ENCODE measurements around the gene FZD2.
A peak's percentile ranks its signal among the peaks of the same experiment; 100 is the strongest.
"Not testable (repeated sequence)": the region's sequence is repeated elsewhere in the genome, so short reads cannot be mapped to it uniquely, and the experiment has no call there.

The FZD2 gene

DNA sequence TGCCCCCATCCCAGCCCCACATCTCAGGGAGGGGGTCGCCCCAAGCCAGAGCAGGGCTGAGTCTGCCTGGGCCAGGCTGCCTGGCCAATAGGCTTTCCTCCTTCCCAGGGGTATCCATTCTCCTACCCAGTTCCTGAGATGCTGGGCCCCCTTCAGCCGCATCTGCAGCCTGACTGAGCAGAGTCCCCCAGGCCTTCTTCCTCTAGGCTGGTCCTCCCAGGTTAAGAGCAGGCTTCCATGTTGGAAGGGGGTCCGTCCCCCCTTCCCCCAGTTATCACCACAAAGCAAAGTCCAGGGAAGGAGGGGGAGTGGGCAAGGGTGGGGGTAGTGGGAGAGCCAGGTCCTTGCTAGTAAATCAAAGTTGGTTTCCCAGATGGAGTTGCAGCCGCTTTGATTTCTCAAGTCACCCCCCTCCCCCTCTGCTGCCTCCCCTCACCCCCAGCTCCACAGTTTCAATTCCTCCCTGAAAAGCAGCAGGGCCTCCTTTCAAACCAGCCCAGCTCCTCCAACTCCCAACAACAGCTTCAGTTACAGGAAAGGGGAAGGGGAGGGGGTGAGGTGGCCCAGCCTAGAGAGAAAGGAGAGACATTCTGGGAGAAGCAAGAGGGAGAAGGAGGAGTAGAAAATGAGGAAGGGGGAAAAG, 9.5 kb upstream of the FZD2 start:
- DNase-seq, result no peak

DNA sequence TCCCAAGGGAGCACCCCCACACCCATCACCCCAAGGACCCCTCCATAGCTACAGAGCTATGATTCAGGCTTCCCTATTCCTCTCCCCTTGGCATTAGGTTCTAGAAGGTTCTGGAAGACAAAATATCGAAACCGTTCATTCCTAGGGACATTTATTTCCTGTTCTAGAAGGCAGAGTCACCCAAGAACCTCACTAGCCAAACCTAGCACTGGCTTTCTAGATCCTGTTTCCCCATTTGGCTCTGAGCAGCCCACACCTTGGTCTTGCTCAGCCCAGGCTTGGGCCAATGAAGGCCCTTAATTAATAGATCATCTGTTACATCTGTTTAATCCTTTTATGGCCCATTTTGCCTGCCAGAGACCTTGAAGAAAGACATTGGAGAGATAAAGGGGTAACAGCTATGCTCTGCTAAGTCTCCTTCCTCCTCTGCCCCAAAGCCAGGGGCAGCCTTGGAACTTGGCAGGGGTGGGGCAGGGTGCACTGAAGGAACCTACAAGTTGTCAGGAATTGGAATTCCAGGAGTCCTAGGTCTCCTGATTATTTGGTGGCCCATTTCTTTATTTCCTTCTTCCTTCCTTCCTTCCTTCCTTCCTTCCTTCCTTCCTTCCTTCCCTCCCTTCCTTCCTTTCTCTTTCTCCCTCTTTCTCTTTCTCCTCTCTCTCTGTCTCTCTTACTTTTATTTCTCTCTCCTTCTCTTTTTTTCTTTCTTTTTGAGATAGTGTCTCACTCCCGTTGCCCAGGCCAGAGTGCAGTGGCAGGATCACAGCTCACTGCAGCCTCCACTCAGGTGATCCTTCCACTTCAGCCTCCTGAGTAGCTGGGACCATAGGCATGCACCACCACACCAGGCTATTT, 8.7 kb upstream of the FZD2 start:
- no peak for DNase-seq

DNA sequence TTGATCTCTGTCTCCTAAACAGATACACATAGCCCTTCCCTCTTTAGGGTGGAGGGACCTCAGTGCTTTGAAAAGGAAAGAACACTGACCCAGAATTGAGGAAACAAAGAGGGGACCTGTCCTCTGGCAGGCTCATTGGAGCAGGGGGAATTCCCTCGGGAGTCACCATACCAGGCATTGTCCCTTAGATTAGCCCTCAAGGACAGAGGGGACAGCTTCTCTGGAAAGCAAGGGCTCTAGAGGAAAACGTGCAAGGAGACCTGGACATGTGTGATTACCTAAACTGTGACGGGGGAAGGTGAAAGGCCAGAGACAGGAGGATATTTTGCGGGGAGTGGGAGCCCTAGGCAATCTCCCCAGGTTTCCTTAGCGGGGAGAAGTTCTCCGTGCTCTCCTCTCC, 7.6 kb upstream of the FZD2 start:
- no peak for DNase-seq

DNA sequence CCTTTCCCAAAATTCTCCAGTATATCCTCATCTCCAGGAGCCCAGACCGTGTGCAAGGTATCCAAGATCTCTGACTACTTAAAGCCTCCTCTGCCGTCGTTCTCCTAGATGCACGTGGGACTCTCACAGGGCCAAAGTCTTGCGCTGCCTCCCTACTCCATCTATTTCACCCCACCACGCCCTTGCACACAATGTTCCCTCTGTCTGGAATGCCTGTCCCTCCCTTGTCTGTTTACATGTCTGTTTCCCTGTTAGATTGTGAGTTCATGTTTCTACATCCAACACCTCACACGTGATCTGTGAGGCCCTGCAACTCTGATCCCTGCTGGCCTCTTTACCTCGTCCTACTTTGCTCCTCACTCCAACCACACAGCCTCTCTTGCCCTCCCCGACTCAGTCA, 4.9 kb upstream of the FZD2 start:
- DNase-seq, result no peak

DNA sequence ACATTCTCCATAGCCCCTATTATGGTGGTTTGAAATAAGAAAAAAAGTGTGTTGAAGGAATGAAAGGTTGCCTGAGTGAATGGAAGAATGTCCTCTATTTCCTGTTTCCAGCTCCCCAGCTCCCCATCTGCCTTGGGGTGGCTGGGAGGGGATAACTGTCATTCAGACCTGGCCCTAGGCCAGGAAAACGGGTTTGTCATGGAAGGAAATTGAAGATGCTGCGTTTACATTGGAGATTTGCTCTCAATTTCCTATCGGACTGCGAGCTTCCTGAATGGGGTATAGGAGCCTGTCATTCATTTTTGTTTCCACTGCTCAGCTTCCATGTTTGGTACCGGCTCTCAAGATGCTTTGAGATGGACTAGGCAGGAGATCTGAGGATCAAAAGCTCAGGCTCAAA, 2.2 kb upstream of the FZD2 start:
- no peak for DNase-seq

DNA sequence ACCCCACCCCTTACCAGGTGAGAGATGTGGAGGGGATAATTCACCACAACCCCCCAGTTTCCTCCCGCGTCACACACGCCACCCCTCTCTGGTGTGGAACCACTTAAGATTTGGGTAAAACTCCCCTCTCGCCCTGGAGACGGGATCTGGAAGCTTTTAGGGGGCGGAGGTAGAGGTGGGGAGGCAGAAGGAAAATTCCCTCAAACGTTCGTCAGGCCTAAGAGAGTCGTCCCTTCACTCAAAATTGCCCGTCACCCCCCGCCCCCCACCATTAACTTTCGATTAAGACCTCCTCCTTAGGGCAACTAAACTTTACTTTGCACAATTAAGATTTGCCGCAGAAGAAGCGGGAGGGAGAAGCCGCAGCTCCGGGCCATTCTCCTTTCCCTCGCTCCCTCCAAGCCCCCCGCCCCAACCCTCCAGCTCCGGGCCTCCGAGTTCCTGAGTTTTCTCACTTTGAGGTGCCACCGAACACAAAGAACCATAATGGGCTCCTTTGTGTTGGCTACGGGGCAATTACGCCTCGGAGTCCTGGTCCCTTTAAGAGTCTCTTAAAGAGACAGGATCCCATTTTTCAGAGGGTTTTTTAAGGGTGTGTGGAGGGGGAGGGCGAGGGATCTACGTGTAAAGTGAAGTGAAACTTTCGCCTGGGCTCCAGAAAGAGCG, 985 bp upstream of the FZD2 start:
- no peak for DNase-seq

GRCh38 chr17:44557651-44558285, 484 bp downstream of the FZD2 start:
- DNase-seq, result no peak

DNA sequence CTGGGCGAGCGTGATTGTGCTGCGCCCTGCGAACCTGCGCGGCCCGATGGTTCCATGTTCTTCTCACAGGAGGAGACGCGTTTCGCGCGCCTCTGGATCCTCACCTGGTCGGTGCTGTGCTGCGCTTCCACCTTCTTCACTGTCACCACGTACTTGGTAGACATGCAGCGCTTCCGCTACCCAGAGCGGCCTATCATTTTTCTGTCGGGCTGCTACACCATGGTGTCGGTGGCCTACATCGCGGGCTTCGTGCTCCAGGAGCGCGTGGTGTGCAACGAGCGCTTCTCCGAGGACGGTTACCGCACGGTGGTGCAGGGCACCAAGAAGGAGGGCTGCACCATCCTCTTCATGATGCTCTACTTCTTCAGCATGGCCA, 1.0 kb downstream of the FZD2 start:
- no peak for DNase-seq

GRCh38 chr17:44558710-44559633, 1.7 kb downstream of the FZD2 start:
- no peak for DNase-seq

- no peak for DNase-seq
Observed at GRCh38 chr17:44559634-44560554, 2.6 kb downstream of the FZD2 start.

- DNase-seq, result no peak
Observed at GRCh38 chr17:44561237-44561623, 3.9 kb downstream of the FZD2 start.

GRCh38 chr17:44564429-44564828, 7.1 kb downstream of the FZD2 start:
- no peak for DNase-seq

DNA sequence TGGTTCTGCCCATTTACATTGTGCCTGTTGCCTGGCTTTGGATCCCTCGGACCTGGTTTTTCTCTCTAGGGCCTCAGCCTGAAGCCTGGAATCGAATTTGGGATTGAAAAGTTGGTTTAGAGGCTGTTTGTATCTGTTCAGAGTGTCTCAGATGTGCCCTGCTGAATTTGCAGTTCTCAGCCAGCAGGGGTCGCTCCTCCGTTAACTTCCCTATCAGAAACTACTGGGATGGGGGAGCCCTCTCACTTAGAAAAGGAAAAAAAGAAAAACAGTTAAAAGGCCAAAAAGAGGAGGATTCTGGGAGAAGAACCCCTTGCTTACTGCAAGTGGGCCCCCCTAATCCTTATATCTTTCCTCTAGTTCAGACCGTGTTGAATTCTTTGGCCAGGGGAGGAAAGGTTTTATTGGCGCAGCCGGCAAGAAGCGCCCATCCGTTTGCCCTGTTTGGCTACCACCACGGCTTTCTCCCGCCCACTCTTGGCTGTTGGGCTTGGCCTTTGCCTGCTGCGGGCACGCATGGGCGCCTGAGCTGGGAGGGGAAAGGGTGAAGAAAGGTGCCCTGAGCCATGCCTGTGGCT, 8.7 kb downstream of the FZD2 start:
- no peak for DNase-seq

- DNase-seq, result not testable (repeated sequence)
Observed at GRCh38 chr17:44568311-44568944, 11.1 kb downstream of the FZD2 start.

DNA sequence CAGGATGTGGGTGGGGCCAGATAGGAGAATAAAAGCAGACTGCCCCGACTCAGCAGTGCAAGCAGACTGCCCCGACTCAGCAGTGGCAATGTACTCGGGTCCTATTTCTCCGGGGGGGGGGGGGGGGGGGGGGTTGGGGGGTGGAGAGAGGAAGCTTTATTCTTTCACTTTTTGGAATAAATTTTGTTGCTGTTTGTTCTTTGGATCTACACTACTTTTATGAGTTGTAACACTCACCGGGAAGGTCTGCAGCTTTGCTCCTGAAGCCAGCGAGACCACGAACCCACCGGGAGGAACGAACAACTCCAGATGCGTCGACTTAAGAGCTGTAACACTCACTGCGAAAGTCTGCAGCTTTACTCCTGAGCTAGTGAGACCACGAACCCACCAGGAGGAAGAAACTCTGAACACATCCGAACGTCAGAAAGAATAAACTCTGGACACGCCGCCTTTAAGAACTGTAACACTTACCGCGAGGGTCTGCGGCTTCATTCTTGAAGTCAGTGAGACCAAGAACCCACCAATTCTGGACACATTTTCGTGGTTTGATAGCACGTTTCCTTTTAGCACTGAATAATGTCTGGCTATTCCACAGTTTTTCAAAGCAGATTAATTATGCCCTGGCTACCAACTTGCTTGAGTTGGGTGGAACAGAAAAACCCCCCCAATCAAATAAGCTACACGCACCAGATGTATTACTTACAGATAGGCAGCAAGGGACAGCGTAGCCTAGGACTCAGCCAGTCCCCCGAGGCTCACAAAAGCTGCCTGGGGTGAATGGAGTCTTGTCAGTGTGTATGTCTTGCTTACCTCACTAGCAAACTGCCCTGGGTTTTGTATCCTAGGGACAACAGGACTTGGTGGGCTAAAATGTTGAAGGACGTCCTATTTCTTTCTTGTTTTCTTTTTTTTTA, 11.9 kb downstream of the FZD2 start:
- DNase-seq, result no peak

- no peak for DNase-seq
Observed at GRCh38 chr17:44572801-44573200, 15.5 kb downstream of the FZD2 start.

DNA sequence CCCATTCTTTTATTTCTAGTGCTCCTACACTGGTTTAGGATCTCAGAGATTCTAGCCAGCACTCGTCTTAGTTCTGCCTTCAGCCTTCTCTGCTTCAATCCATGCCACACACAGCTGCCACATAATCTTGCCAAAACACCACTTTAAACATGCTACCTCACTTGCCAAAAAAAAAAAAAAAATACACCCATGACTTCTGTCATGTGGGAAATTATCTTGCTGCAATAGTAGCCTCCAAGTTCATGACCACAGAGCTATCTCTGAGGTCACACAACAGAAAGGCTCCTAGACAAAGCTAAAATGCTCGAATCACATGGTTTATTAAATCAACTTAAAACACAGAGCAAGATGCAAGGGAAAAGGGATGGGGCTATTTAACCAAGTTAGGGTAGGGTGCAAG, 18.1 kb downstream of the FZD2 start:
- no peak for DNase-seq

- DNase-seq, result no peak
Observed at GRCh38 chr17:44578947-44579346, 21.7 kb downstream of the FZD2 start.

- DNase-seq, result peak; percentile 32
Observed at GRCh38 chr17:44581868-44582267, 24.6 kb downstream of the FZD2 start.

Measured in NCI-H1694 treated with DMSO at 0.1 percent for 48 hours (cell line).